K562 (cell line): ENCODE data around the gene SLC38A10. TPM values are rescaled to one million over a fixed set of nuclear protein-coding genes. Genes with fewer than 3 reads are reported as not detected.

Experiments used
- ATAC-seq: fragments of 200-7000 bp; cut with Tn5 transposase; 3 replicates; pipeline ENCODE4 v1.9.1; 2020; ENCODE audit warnings: moderate library complexity
- BruUV-seq: library from RNA; stranded (reverse); fragments of 400-500 nt; replicated peaks from 2 replicates; lab custom pipeline; 2021; lab: Mats Ljungman, UMichigan
- CTCF ChIA-PET: fragments of 300-600 bp; formaldehyde crosslinking; extraction: SDS; loops from one replicate; lab custom pipeline; 2021; ENCODE audit warnings: low intra/inter-chr PET ratio; lab: Yijun Ruan, JAX
- POLR2A ChIA-PET: fragments of 300-600, 350-650 bp; sonication (Branson Sonifier 250); formaldehyde crosslinking; extraction: SDS; loops from one replicate; lab custom pipeline; 2021; ENCODE audit warnings: antibody characterized with exemption, inconsistent platforms; lab: Yijun Ruan, JAX
- DNase-seq, 4 experiments: peaks; one replicate each; pipeline versions ENCODE4 v3.0.0 to v3.0.0-alpha.2; 2011 to 2018; ENCODE audit warnings: low spot score in 3 of 4, mixed read lengths in 3 of 4; ENCODE audit errors: extremely low read depth in 1 of 4
- FAIRE-seq: peaks from 2 replicates; lab custom pipeline; 2011; peaks lifted over from hg19 to GRCh38; lab: Jason Lieb, UNC
- H2AFZ ChIP-seq: 2 replicates; pipeline ENCODE4 v1.6.0; 2011; ENCODE audit warnings: low read depth, low read length, control low read depth, inconsistent platforms
- H3K27ac ChIP-seq: fragments of 200-600 bp; 3 replicates; pipeline ENCODE4 v1.8.0; 2011; ENCODE audit warnings: low read depth, mild to moderate bottlenecking, control low read depth, inconsistent platforms, low read length, moderate library complexity, mixed read lengths; ENCODE audit errors: extremely low read depth
- H3K27me3 ChIP-seq, 2 experiments: fragments of 300-600 bp in 1 of 2; 2 replicates in 1 of 2; 3 replicates in 1 of 2; pipeline versions ENCODE4 v1.6.0 to v1.8.0; 2011; ENCODE audit warnings: inconsistent platforms in 2 of 2, low read length in 2 of 2, mild to moderate bottlenecking in 1 of 2, mixed read lengths in 1 of 2, moderate library complexity in 1 of 2; ENCODE audit not compliant: control insufficient read depth in 2 of 2, insufficient read depth in 2 of 2
- H3K36me3 ChIP-seq: fragments of 300-600 bp; 3 replicates; pipeline ENCODE4 v1.8.0; 2011; ENCODE audit warnings: mild to moderate bottlenecking, low read length, inconsistent platforms; ENCODE audit not compliant: control insufficient read depth, insufficient read depth
- H3K4me1 ChIP-seq, 2 experiments: fragments of 200-600 bp in 1 of 2; replicated peaks in 1 of 2; 2 replicates in 1 of 2; 3 replicates in 1 of 2; pipeline versions ENCODE4 v1.5.1 to v1.8.0; 2011; ENCODE audit warnings: inconsistent platforms in 2 of 2, low read length in 2 of 2, mild to moderate bottlenecking in 1 of 2, mixed read lengths in 1 of 2, moderate library complexity in 1 of 2; ENCODE audit not compliant: control insufficient read depth in 2 of 2, insufficient read depth in 2 of 2
- H3K4me2 ChIP-seq: 2 replicates; pipeline ENCODE4 v1.6.1; 2011; ENCODE audit warnings: low read length, control low read depth, inconsistent platforms, mixed read lengths; ENCODE audit not compliant: insufficient read depth
- H3K4me3 ChIP-seq: fragments of 200-600 bp; sonication (generic), shearing (Covaris generic); 2 replicates; pipeline ENCODE4 v1.5.1; 2016; ENCODE audit warnings: control low read depth, inconsistent platforms
- H3K79me2 ChIP-seq: fragments of 200-600 bp; 3 replicates; pipeline ENCODE4 v1.8.0; 2011; ENCODE audit warnings: low read length, inconsistent platforms; ENCODE audit not compliant: control insufficient read depth, insufficient read depth
- H3K9ac ChIP-seq, 2 experiments: 2 replicates each; pipeline versions ENCODE4 v1.6.0 to v1.6.1; 2011; ENCODE audit warnings: low read depth in 2 of 2, low read length in 2 of 2, control low read depth in 1 of 2, inconsistent platforms in 1 of 2, mild to moderate bottlenecking in 1 of 2, mixed read lengths in 1 of 2; ENCODE audit not compliant: insufficient read depth in 1 of 2
- H3K9me1 ChIP-seq: one replicate; pipeline ENCODE4 v1.6.0; 2011; ENCODE audit warnings: inconsistent platforms, mild to moderate bottlenecking, low read length, moderate library complexity; ENCODE audit not compliant: control insufficient read depth, insufficient read depth
- H3K9me3 ChIP-seq: replicated peaks from 2 replicates; pipeline ENCODE4 v1.5.1; 2011; ENCODE audit warnings: low read depth, low read length, inconsistent platforms; ENCODE audit not compliant: control insufficient read depth, insufficient read depth
- H4K20me1 ChIP-seq: replicated peaks from 2 replicates; pipeline ENCODE4 v1.6.1; 2011; ENCODE audit warnings: low read length, inconsistent platforms, mixed read lengths; ENCODE audit not compliant: control insufficient read depth, insufficient read depth
- BCOR ChIP-seq: fragments of 450-650 bp; IDR thresholded peaks from 2 replicates; pipeline ENCODE4 v1.6.1; 2016
- COPS2 ChIP-seq: fragments of 450-650 bp; conservative IDR thresholded peaks from 2 replicates; pipeline ENCODE4 v1.6.1; 2016; ENCODE audit warnings: mild to moderate bottlenecking, moderate library complexity
- ETV6 ChIP-seq, 3 experiments: fragments of 150-350 bp in 1 of 3; sonication (generic) in 1 of 3; formaldehyde crosslinking in 1 of 3; IDR thresholded peaks; 2 replicates each; pipeline versions ENCODE4 v1.6.1 to v1.8.0; 2014 to 2022; ENCODE audit warnings: borderline replicate concordance in 2 of 3, low read depth in 2 of 3, antibody characterized with exemption in 1 of 3, low read length in 1 of 3, mild to moderate bottlenecking in 1 of 3, missing genetic modification reagents in 1 of 3
- HINFP ChIP-seq: fragments of 450-650 bp; conservative IDR thresholded peaks from 2 replicates; pipeline ENCODE4 v1.6.1; 2016; ENCODE audit warnings: missing genetic modification characterization, low read depth, mild to moderate bottlenecking, control low read depth, missing compliant biosample characterization
- LARP7 ChIP-seq: fragments of 450-650 bp; IDR thresholded peaks from 2 replicates; pipeline ENCODE4 v1.6.1; 2016
- NFE2 ChIP-seq: IDR thresholded peaks from 2 replicates; pipeline ENCODE4 v1.6.1; 2014; ENCODE audit warnings: antibody characterized with exemption, low read depth
- NFRKB ChIP-seq: fragments of 450-650 bp; IDR thresholded peaks from 2 replicates; pipeline ENCODE4 v1.6.1; 2016; ENCODE audit warnings: low read depth
- USF2 ChIP-seq: sonication (generic); formaldehyde crosslinking; IDR thresholded peaks from 2 replicates; pipeline ENCODE4 v1.5.0; 2020; ENCODE audit warnings: missing genetic modification reagents
- XRCC5 ChIP-seq: fragments of 200-400 bp; formaldehyde crosslinking; IDR thresholded peaks from 2 replicates; pipeline ENCODE4 v1.6.1; 2017; ENCODE audit warnings: low read depth, mild to moderate bottlenecking, low read length
- ZBTB8A ChIP-seq: fragments of 450-650 bp; IDR thresholded peaks from 2 replicates; pipeline ENCODE4 v1.6.1; 2018; ENCODE audit warnings: mild to moderate bottlenecking, moderate library complexity; ENCODE audit not compliant: partially characterized antibody
- ZC3H8 ChIP-seq: fragments of 450-650 bp; IDR thresholded peaks from 2 replicates; pipeline ENCODE4 v1.6.1; 2017
- ZKSCAN1 ChIP-seq: fragments of 150-350 bp; IDR thresholded peaks from 2 replicates; pipeline ENCODE4 v1.6.1; 2016; ENCODE audit warnings: low read depth, low read length
- ZNF143 ChIP-seq: sonication (generic); formaldehyde crosslinking; IDR thresholded peaks from 2 replicates; pipeline ENCODE4 v1.9.0; 2022; ENCODE audit warnings: mild to moderate bottlenecking, missing genetic modification reagents
- ZNF24 ChIP-seq: fragments of 450-650 bp; IDR thresholded peaks from 2 replicates; pipeline ENCODE4 v1.6.1; 2016
- ZNF707 ChIP-seq: fragments of 250-450 bp; sonication (Bioruptor Pico); conservative IDR thresholded peaks from 2 replicates; pipeline ENCODE4 v1.8.0; 2022; ENCODE audit warnings: inconsistent platforms, mild to moderate bottlenecking, moderate library complexity
- WGBS: fragments of 100-300 bp; shearing (Covaris generic); methylation state at CpG from one replicate; pipeline ENCODE4 v1.1.6; 2016; ENCODE audit warnings: low coverage, mixed read lengths; ENCODE audit not compliant: insufficient coverage; ENCODE audit errors: missing lambda C conversion rate; 5-methylcytosine and 5-hydroxymethylcytosine counted together
- in situ Hi-C: fragments of 300-500 bp; cut with MboI; formaldehyde crosslinking; loops from 4 replicates; pipeline ENCODE4 v1.15.0; 2018; ENCODE audit warnings: inconsistent platforms, mixed read lengths
- intact Hi-C: fragments of 100-400 bp; cut with micrococcal nuclease; formaldehyde crosslinking; loops from 2 replicates; pipeline ENCODE4 v1.14.2; 2022
- polyA plus RNA-seq, 8 experiments: library from polyadenylated mRNA; depleted of rRNA in 4 of 8; stranded (reverse) in 5 of 8; unstranded in 3 of 8; fragments of >200 nt; fragmentation: Nextera tagmentation in 2 of 8; fragmentation: Illumina TruSeq in 1 of 8; extraction: Ambion mirVana in 2 of 8; extraction: Trizol in 1 of 8; gene quantifications; 2 replicates each; pipeline versions ENCODE4 v1.2.1 to v1.2.3, GENCODE V29; 2011 to 2014; ENCODE audit warnings: inconsistent platforms in 1 of 8, missing spikeins in 1 of 8
- total RNA-seq, 7 experiments: library from RNA; depleted of rRNA in 6 of 7; stranded (reverse); fragments of >200 nt in 6 of 7; fragmentation: Illumina TruSeq in 2 of 7; extraction: Trizol in 2 of 7; gene quantifications; 2 replicates each; pipeline versions ENCODE4 v1.2.1 to v1.2.3, GENCODE V29; 2011 to 2021; ENCODE audit warnings: low replicate concordance in 1 of 7

The SLC38A10 gene
- total and polyA plus RNA-seq, 9 of the 15 experiments (the other 6 are each of a cell fraction or from before 2014, with no cell fraction given), result 0.45 to 54.2 (median 13.8) TPM

GRCh38 chr17:81333616-81334368, 38.7 kb upstream of the SLC38A10 start:
- in situ Hi-C loops (no loop called here), intact Hi-C loops (no loop called here)
- Histone ChIP-seq H3K27ac (no peak overlapping the region), H3K9ac (peak overlapping the region in 1 of 2 experiments; percentile 80; a peak in 2 of 4 replicates), H3K79me2 (no peaks in the 10 kb centered on the region), H3K4me3 (no peak overlapping the region), H3K4me1 (peaks cover 14 to 85% of the 10 kb centered on the region in 2 experiments), H3K4me2 (no peak overlapping the region), H2AFZ (no peak overlapping the region), H3K27me3 (peaks cover 6 to 16% of the 10 kb centered on the region in 2 experiments; a peak in 3 of 5 replicates), H3K9me3 (no peaks in the 10 kb centered on the region), H4K20me1 (0 out of 2 replicates have a peak, but pooled peaks cover 4% of the 10 kb centered on the region), H3K9me1 (no peaks in the 10 kb centered on the region), H3K36me3 (no peaks in the 10 kb centered on the region)
- no TSS peak for BruUV-seq
- ChIA-PET POLR2A (interaction anchor here (0.6 to 0.7 kb wide), 4 partner anchors 12 to 89 kb away, joined by 3 to 4 read pairs (median 3); no protein-coding TSS in a partner anchor), CTCF (no interaction called here)
- ATAC-seq (no peak), FAIRE-seq (no peak), DNase-seq (no peak)
- 30% methylated on average over 16 of the region's 24 CpGs for WGBS
- TF ChIP-seq COPS2 (no peak), ZBTB8A (no peak), ZKSCAN1 (no peak), HINFP (tag) (no peak), LARP7 (no peak), USF2 (CRISPR knock-in tag) (no peak), NFRKB (no peak), ZNF143 (CRISPR knock-in tag) (no peak), ZNF707 (CRISPR knock-in tag) (no peak), NFE2 (no peak), ZNF24 (no peak), ZC3H8 (no peak), XRCC5 (no peak), BCOR (no peak), ETV6 (IDR thresholded peaks at IDR 0.05; ENCODE audit: borderline replicate concordance in 1 of 2, low read depth in 2 of 2, low read length in 1 of 2) (no peak), ETV6 (CRISPR knock-in tag; IDR thresholded peaks at IDR 0.05; ENCODE audit: borderline replicate concordance) (no peak)
